ENCODE results near the gene OBP2A. TPM values are rescaled to one million over a fixed set of nuclear protein-coding genes. Genes with fewer than 3 reads are reported as not detected.
"Not testable (repeated sequence)": the region's sequence is repeated elsewhere in the genome, so short reads cannot be mapped to it uniquely, and the experiment has no call there.

Gene OBP2A
- total and polyA plus RNA-seq, 4 donors, result not detected

DNA sequence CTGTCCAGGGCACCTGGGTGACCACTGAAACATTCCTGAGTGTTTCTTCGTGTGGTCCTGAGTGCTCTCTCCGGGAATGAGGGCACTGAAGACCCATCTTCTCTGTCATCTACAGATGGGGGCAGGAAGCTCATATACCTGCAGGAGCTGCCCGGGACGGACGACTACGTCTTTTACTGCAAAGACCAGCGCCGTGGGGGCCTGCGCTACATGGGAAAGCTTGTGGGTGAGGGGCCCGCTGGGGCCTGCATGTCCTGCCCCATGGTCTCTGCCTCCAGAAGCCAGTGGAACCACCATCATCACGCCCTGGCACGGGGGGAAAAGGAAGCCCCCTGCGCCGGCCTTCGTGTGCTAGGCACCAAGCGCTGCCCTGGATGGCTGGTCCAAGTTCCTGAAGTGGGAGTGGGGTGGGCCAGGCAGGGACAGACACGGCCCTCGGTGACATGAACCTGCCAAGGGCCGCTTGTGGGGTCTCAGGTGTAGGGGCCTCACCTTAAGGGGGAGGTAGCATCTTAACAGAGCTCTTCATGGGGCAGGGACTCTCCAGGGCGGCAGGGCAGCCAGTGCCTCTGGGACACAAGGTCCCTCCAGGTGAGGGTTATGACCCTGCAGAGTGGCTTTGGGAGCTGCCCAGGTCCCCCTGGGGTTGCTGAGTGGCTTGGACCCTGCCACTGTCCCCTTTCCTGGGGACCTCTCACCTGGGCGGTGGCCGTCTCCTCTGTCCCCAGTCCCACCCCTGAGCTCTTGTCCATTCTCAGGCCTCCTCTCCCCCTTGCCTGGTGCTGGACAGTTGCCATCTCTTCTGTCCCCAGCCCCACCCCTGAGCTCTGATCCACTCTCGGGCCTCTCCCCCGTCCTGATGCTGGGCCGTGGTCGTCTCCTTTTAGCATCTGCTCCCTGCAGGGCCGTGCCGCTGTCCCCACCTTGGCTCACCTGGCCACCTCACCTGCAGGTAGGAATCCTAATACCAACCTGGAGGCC, 2.1 kb downstream of the OBP2A start:
- ATAC-seq (ENCODE audit: low FRiP score), result no peak
- intact Hi-C loops (cut with DNase I), result no loop called here
- no peaks in the 10 kb centered on the region for H3K36me3 ChIP-seq (ENCODE audit: control insufficient read depth in 1 of 2, insufficient read depth in 2 of 2, low read length in 1 of 2)
- no peak overlapping the region for H3K4me3 ChIP-seq (ENCODE audit: low read length in 2 of 2)
- H3K27me3 ChIP-seq (ENCODE audit: control insufficient read depth in 1 of 2, insufficient read depth in 2 of 2, low read length in 1 of 2), result no peaks in the 10 kb centered on the region
- WGBS, 2 donors, result 83 to 87% methylated on average over 28 of the region's 28 CpGs
- no peaks in the 10 kb centered on the region for H3K4me1 ChIP-seq (ENCODE audit: control insufficient read depth in 1 of 2, insufficient read depth in 2 of 2, low read length in 2 of 2)
- H3K9me3 ChIP-seq (ENCODE audit: control insufficient read depth, low read length), result peaks cover 1% of the 10 kb centered on the region
- no peak overlapping the region for H3K27ac ChIP-seq (ENCODE audit: low read depth in 1 of 2, low read length in 2 of 2)
- DNase-seq, result no peak

- intact Hi-C loops (cut with DNase I); ATAC-seq (ENCODE audit: low FRiP score); H3K4me3 ChIP-seq (ENCODE audit: low read length in 2 of 2); DNase-seq; H3K9me3 ChIP-seq (ENCODE audit: control insufficient read depth, low read length); H3K27ac ChIP-seq (ENCODE audit: low read depth in 1 of 2, low read length in 2 of 2); H3K36me3 ChIP-seq (ENCODE audit: control insufficient read depth in 1 of 2, insufficient read depth in 2 of 2, low read length in 1 of 2); H3K27me3 ChIP-seq (ENCODE audit: control insufficient read depth in 1 of 2, insufficient read depth in 2 of 2, low read length in 1 of 2); H3K4me1 ChIP-seq (ENCODE audit: control insufficient read depth in 1 of 2, insufficient read depth in 2 of 2, low read length in 2 of 2): not testable (repeated sequence)
- 85 to 86% methylated on average over 23 to 28 of the region's 28 CpGs for WGBS, 2 donors
Measured at GRCh38 chr9:135549478-135550343, 3.8 kb downstream of the OBP2A start.

DNA sequence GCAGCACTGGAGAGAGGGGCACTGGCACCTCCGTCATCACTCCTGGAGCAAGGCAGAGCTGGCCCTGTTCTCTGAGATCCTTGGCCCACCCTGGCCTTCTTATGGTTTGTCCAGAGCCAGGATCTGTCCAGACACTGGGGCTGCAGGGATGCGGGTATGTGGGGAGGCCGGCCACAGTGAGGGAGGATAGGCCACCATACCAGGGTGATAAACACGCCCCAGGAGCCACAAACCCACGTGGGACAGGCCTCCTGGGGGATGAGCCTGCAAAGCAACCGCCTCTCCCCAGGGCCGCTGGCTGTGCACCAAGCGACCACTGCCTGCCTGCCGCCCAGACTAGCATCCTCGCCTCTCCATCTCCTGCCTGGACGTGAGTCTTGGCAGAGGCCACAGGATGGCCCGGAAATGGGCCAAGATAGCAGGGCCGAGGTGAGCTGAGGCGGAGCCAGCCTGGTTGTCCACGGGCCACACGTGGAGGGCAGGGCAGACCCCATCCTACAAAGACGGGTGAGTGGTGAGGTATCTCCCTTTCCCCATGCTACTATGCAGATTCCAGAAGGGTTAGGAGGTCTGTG, 4.5 kb downstream of the OBP2A start:
- H3K4me1 ChIP-seq (ENCODE audit: control insufficient read depth in 1 of 2, insufficient read depth in 2 of 2, low read length in 2 of 2), result no peaks in the 10 kb centered on the region
- peaks cover 1% of the 10 kb centered on the region for H3K9me3 ChIP-seq (ENCODE audit: control insufficient read depth, low read length)
- WGBS, 2 donors, result 71 to 73% methylated on average over 17 of the region's 17 CpGs
- H3K27ac ChIP-seq (ENCODE audit: low read depth in 1 of 2, low read length in 2 of 2), result no peak overlapping the region
- ATAC-seq (ENCODE audit: low FRiP score) (no peak), DNase-seq (no peak)
- H3K4me3 ChIP-seq (ENCODE audit: low read length in 2 of 2), result no peak overlapping the region
- H3K27me3 ChIP-seq (ENCODE audit: control insufficient read depth in 1 of 2, insufficient read depth in 2 of 2, low read length in 1 of 2), result no peaks in the 10 kb centered on the region
- intact Hi-C loops (cut with DNase I), result no loop called here
- H3K36me3 ChIP-seq (ENCODE audit: control insufficient read depth in 1 of 2, insufficient read depth in 2 of 2, low read length in 1 of 2), result no peaks in the 10 kb centered on the region

DNA sequence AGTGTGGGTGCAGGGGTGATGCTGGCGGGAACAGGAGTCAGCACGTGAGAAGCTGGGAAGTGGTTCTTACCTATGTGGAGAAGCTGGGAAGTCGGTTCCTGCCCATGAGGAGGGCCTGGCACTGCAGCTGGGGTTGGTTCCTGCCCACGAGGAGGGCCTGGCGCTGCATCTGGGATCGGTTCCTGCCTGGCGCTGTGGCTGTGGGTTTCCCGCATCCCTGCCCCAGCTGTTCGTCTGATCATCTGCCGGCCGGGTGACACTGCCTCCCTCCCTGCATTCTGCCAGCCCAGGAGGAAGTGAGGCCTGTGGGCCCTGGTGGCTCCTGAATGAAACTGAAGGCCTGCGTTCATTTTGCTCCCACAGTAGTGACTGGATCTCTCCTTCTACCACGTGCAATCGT, 5.1 kb downstream of the OBP2A start:
- intact Hi-C loops (cut with DNase I), result no loop called here
- Histone ChIP-seq H3K4me3 (ENCODE audit: low read length in 2 of 2) (no peak overlapping the region), H3K9me3 (ENCODE audit: control insufficient read depth, low read length) (peaks cover 2% of the 10 kb centered on the region), H3K36me3 (ENCODE audit: control insufficient read depth in 1 of 2, insufficient read depth in 2 of 2, low read length in 1 of 2) (no peaks in the 10 kb centered on the region), H3K4me1 (ENCODE audit: control insufficient read depth in 1 of 2, insufficient read depth in 2 of 2, low read length in 2 of 2) (no peaks in the 10 kb centered on the region), H3K27me3 (ENCODE audit: control insufficient read depth in 1 of 2, insufficient read depth in 2 of 2, low read length in 1 of 2) (no peaks in the 10 kb centered on the region), H3K27ac (ENCODE audit: low read depth in 1 of 2, low read length in 2 of 2) (no peak overlapping the region)
- DNase-seq (no peak), ATAC-seq (ENCODE audit: low FRiP score) (no peak)
- 65 to 71% methylated on average over 14 of the region's 14 CpGs for WGBS, 2 donors

- Histone ChIP-seq H3K27ac (ENCODE audit: low read depth in 1 of 2, low read length in 2 of 2) (no peak overlapping the region), H3K36me3 (ENCODE audit: control insufficient read depth in 1 of 2, insufficient read depth in 2 of 2, low read length in 1 of 2) (no peaks in the 10 kb centered on the region), H3K4me3 (ENCODE audit: low read length in 2 of 2) (no peak overlapping the region), H3K9me3 (ENCODE audit: control insufficient read depth, low read length) (peaks cover 2% of the 10 kb centered on the region), H3K27me3 (ENCODE audit: control insufficient read depth in 1 of 2, insufficient read depth in 2 of 2, low read length in 1 of 2) (no peaks in the 10 kb centered on the region), H3K4me1 (ENCODE audit: control insufficient read depth in 1 of 2, insufficient read depth in 2 of 2, low read length in 2 of 2) (no peaks in the 10 kb centered on the region)
- ATAC-seq (ENCODE audit: low FRiP score), result no peak
- DNase-seq, result no peak
- WGBS, 2 donors, result 88 to 90% methylated on average over 13 of the region's 13 CpGs
- intact Hi-C loops (cut with DNase I), result no loop called here
Measured at GRCh38 chr9:135551456-135551855, 5.5 kb downstream of the OBP2A start.

DNA sequence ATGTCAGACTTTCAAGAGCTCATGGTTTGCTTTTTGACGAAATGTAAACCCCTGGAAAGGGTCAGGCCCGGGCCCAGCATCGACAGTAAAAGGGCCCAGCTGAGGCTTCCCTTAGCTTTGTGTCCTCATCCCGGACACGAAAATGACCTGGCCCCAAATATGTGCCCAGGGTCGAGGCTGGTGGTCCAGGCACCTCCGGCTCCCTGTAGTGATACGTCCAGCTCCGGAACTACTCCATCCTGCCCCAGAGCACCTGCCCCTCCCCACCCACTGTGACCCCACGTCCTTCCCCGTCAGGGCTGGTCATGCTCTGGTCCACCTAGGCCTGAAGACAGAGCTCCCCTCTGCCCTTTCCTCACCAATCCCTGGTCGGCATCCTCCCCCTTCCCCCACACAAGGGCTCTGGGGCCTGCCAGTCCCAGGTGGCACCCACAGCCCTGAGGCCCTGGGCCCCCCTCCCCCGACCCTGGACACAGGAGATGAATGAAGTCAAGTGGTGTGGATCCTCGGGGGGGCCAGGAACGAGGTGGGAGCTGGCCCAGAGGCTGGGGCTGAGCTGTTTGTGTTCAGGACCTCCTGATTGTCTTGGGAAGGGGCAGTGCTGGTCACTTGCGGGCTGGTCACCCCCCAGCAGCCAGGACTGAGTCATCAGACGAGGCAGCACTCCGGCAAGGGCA, 6.2 kb downstream of the OBP2A start:
- WGBS, 2 donors, result 78% methylated on average over 18 of the region's 18 CpGs
- Histone ChIP-seq H3K4me1 (ENCODE audit: control insufficient read depth in 1 of 2, insufficient read depth in 2 of 2, low read length in 2 of 2) (no peaks in the 10 kb centered on the region), H3K4me3 (ENCODE audit: low read length in 2 of 2) (no peak overlapping the region), H3K9me3 (ENCODE audit: control insufficient read depth, low read length) (peaks cover 2% of the 10 kb centered on the region), H3K27me3 (ENCODE audit: control insufficient read depth in 1 of 2, insufficient read depth in 2 of 2, low read length in 1 of 2) (no peaks in the 10 kb centered on the region), H3K27ac (ENCODE audit: low read depth in 1 of 2, low read length in 2 of 2) (no peak overlapping the region), H3K36me3 (ENCODE audit: control insufficient read depth in 1 of 2, insufficient read depth in 2 of 2, low read length in 1 of 2) (no peaks in the 10 kb centered on the region)
- no peak for ATAC-seq (ENCODE audit: low FRiP score)
- intact Hi-C loops (cut with DNase I), result no loop called here
- no peak for DNase-seq

DNA sequence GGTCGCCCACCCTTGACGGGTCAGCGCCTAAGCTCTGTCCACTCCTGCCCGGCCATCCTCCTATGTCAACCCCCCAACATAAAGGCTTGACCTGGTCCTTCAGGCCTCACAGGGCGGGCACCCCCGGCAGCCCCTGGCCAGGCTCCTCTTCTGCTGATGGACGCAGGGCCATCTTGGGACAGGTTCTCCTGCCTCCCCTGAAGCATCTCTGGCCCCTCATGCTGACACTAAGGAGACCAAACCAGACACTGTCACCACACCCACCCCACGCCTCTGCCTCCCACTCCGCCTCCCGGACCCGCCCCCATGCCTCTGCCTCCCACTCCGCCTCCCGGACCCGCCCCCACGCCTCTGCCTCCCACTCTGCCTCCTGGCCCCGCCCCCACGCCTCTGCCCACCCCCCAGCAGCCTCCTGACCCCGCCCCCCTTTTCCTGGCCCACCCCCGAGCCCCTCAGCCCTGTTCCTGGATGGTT, 6.8 kb downstream of the OBP2A start:
- ATAC-seq (ENCODE audit: low FRiP score), result no peak
- DNase-seq, result no peak
- intact Hi-C loops (cut with DNase I), result no loop called here

DNA sequence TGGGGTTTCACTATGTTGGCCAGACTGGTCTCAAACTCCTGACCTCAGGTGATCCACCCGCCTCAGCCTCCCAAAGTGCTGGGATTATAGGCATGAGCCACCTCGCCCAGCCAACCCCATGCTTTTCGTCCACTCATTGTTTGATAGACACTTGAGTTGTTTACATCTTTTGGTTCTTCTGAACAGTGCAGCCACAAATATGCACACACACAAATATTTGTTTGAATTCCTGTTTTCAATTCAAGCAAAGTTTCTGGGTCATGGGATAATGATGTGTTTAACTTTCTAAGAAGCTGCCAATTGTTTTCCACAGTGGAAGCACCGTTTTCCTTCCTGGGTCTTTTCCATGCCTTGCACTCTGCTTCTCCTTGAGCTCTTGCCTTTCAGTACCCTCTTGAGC, 8.8 kb downstream of the OBP2A start:
- Histone ChIP-seq H3K4me1 (ENCODE audit: control insufficient read depth in 1 of 2, insufficient read depth in 2 of 2, low read length in 2 of 2) (no peaks in the 10 kb centered on the region), H3K27ac (ENCODE audit: low read depth in 1 of 2, low read length in 2 of 2) (no peak overlapping the region), H3K4me3 (ENCODE audit: low read length in 2 of 2) (no peak overlapping the region), H3K27me3 (ENCODE audit: control insufficient read depth in 1 of 2, insufficient read depth in 2 of 2, low read length in 1 of 2) (no peaks in the 10 kb centered on the region), H3K9me3 (ENCODE audit: control insufficient read depth, low read length) (peaks cover 2% of the 10 kb centered on the region), H3K36me3 (ENCODE audit: control insufficient read depth in 1 of 2, insufficient read depth in 2 of 2, low read length in 1 of 2) (no peaks in the 10 kb centered on the region)
- no peak for ATAC-seq (ENCODE audit: low FRiP score)
- intact Hi-C loops (cut with DNase I), result no loop called here
- 77 to 81% methylated on average over 4 of the region's 4 CpGs for WGBS, 2 donors
- no peak for DNase-seq

More for the DNA sequence above, 6.8 kb downstream of the OBP2A start:
- H3K36me3 ChIP-seq (ENCODE audit: control insufficient read depth in 1 of 2, insufficient read depth in 2 of 2, low read length in 1 of 2), result no peaks in the 10 kb centered on the region
- peaks cover 2% of the 10 kb centered on the region for H3K9me3 ChIP-seq (ENCODE audit: control insufficient read depth, low read length)
- no peaks in the 10 kb centered on the region for H3K4me1 ChIP-seq (ENCODE audit: control insufficient read depth in 1 of 2, insufficient read depth in 2 of 2, low read length in 2 of 2)
- no peak overlapping the region for H3K27ac ChIP-seq (ENCODE audit: low read depth in 1 of 2, low read length in 2 of 2)
- H3K27me3 ChIP-seq (ENCODE audit: control insufficient read depth in 1 of 2, insufficient read depth in 2 of 2, low read length in 1 of 2), result no peaks in the 10 kb centered on the region
- H3K4me3 ChIP-seq (ENCODE audit: low read length in 2 of 2), result no peak overlapping the region
- WGBS, 2 donors, result 87% methylated on average over 17 to 19 of the region's 19 CpGs

Measured in aorta (tissue), 5 donors.